ENCODE data around the gene TAF4. TPM values are rescaled to one million over a fixed set of nuclear protein-coding genes. Genes with fewer than 3 reads are reported as not detected.

Gene TAF4
- polyA plus RNA-seq, 1 donor from 2014 or later: 10.2 TPM

DNA sequence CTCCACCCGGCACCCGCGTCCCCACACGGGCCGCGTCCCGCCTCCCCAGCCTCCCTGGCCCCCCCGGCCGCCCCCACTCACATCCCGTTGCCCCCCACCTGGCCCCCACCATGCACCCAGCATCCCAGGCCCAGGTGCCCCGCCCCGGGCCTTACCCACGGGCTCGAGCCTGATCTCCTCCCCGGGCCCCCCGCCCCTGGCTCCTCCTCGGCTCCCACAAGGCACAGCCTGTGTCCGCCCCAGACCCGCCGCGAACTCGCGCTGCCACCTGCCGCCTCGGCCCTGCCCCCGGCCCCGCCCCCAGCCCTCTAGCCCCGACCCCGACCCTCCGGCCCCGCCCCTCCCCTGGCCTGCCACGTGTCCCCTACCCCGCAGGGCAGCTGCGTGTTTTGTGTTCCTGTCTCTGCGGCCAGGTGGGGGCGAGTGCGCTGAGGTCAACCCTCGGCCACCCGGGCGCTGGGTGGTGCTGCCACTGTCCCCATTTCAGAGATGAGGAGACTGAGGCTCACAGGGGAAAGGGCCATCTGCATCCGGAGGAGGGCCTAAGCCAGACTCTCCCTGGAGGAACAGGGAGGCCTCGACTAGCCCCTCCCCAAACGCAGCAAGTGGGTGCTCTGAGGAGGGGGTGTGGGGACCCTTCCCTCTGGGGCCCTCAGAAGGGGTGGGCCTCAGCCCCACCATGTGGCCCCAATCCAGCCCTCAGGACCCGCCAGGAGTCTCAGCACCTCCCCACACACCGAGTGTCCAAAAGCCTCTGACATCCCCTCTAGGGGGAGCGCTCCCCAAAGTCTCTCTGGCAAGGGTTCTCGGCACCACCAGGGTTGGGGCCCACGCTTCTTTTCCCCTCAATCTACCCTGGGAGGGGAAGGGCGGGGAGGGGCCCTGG is 99.8 kb downstream of the TAF4 start:
- H4K20me1 ChIP-seq (ENCODE audit: insufficient read depth): no peaks in the 10 kb centered on the region
- no peaks in the 10 kb centered on the region for H3K27me3 ChIP-seq (ENCODE audit: insufficient read depth, low read depth, low read length)
- no peak overlapping the region for H3K27ac ChIP-seq (ENCODE audit: low read length)
- TF ChIP-seq SMC3 (conservative IDR thresholded peaks at IDR 0.05; ENCODE audit: poor library complexity) (no peak), TAF1 (IDR thresholded peaks at IDR 0.05; ENCODE audit: low read depth) (no peak)
- H3K79me2 ChIP-seq (replicated peaks; ENCODE audit: insufficient read depth, low read length): no peaks in the 10 kb centered on the region
- no peaks in the 10 kb centered on the region for H3F3A ChIP-seq (ENCODE audit: insufficient read depth, low read length, poor library complexity, severe bottlenecking)
- H3K4me2 ChIP-seq (ENCODE audit: low read length): no peak overlapping the region
- H3K4me3 ChIP-seq (ENCODE audit: low read length): no peak overlapping the region
- no peaks in the 10 kb centered on the region for H3K9me3 ChIP-seq (ENCODE audit: low read length)
- H3K36me3 ChIP-seq (ENCODE audit: insufficient read depth, low read length): no peaks in the 10 kb centered on the region
- no peak overlapping the region for H3K9ac ChIP-seq (ENCODE audit: low read length)
- no peak overlapping the region for H2AFZ ChIP-seq (ENCODE audit: low read depth, low read length)
- H3K9me2 ChIP-seq (ENCODE audit: insufficient read depth, low read length): no peaks in the 10 kb centered on the region

DNA sequence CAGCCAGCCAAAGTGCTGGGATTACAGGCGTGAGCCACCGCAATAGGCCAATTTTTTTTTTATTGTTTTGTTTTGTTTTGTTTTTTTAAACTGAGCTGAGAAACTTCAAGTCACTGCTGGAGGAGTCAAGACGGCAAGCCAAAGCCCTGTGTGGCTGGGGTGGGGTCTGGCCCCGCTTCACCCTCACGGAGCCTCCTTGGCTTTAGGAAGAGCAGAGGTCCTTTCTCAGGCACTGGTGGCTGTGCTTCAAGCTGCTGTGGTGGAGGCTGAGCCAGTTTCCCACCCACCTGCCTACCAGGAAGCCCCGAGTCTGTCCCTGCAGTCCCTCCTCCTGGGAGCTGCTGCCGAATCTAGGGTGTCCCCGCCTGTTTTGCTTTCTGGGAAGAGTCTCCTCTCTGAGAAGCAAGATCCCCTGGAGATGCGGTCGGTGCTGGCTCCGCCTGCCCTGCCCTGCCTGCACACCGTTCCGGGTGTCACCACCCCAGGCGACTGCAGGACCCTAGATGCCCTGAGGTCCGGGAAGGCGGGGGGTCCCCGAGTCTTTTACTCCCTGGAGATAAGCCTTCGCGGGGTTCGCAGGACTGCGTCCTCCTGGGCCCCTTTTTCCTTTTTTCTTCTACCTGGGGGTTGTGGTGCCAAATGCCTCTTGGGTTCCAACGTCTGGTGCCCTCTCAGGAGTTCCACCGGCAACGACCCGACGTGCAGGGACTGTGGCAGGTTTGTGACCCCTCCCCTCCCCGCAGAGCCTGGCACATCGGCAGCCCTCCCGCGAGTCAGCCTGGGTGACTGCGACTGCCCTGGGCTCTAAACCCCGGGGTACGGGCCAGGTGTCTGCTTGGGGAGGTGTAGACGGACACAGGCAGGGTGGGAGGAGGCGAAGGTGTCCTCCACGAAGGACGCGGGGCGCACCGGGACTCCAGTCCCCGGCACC is 100.7 kb downstream of the TAF4 start:
- H3K27ac ChIP-seq (ENCODE audit: low read length): no peak overlapping the region
- no peaks in the 10 kb centered on the region for H3K9me3 ChIP-seq (ENCODE audit: low read length)
- H2AFZ ChIP-seq (ENCODE audit: low read depth, low read length): no peak overlapping the region
- no peaks in the 10 kb centered on the region for H3F3A ChIP-seq (ENCODE audit: insufficient read depth, low read length, poor library complexity, severe bottlenecking)
- H3K79me2 ChIP-seq (replicated peaks; ENCODE audit: insufficient read depth, low read length): no peaks in the 10 kb centered on the region
- no peak overlapping the region for H3K4me2 ChIP-seq (ENCODE audit: low read length)
- H4K20me1 ChIP-seq (ENCODE audit: insufficient read depth): no peaks in the 10 kb centered on the region
- H3K9ac ChIP-seq (ENCODE audit: low read length): no peak overlapping the region
- H3K9me2 ChIP-seq (ENCODE audit: insufficient read depth, low read length): no peaks in the 10 kb centered on the region
- no peak overlapping the region for H3K4me3 ChIP-seq (ENCODE audit: low read length)
- TF ChIP-seq EP300 (conservative IDR thresholded peaks at IDR 0.05; ENCODE audit: poor library complexity, severe bottlenecking): no peak
- TF ChIP-seq, protein P1, sequence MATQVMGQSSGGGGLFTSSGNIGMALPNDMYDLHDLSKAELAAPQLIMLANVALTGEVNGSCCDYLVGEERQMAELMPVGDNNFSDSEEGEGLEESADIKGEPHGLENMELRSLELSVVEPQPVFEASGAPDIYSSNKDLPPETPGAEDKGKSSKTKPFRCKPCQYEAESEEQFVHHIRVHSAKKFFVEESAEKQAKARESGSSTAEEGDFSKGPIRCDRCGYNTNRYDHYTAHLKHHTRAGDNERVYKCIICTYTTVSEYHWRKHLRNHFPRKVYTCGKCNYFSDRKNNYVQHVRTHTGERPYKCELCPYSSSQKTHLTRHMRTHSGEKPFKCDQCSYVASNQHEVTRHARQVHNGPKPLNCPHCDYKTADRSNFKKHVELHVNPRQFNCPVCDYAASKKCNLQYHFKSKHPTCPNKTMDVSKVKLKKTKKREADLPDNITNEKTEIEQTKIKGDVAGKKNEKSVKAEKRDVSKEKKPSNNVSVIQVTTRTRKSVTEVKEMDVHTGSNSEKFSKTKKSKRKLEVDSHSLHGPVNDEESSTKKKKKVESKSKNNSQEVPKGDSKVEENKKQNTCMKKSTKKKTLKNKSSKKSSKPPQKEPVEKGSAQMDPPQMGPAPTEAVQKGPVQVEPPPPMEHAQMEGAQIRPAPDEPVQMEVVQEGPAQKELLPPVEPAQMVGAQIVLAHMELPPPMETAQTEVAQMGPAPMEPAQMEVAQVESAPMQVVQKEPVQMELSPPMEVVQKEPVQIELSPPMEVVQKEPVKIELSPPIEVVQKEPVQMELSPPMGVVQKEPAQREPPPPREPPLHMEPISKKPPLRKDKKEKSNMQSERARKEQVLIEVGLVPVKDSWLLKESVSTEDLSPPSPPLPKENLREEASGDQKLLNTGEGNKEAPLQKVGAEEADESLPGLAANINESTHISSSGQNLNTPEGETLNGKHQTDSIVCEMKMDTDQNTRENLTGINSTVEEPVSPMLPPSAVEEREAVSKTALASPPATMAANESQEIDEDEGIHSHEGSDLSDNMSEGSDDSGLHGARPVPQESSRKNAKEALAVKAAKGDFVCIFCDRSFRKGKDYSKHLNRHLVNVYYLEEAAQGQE (IDR thresholded peaks at IDR 0.05; ENCODE audit: borderline replicate concordance): no peak
- TF ChIP-seq EZH2 (IDR thresholded peaks at IDR 0.05; ENCODE audit: borderline replicate concordance, insufficient read depth, low read length, poor library complexity, severe bottlenecking): no peak
- TF ChIP-seq POLR2AphosphoS5 (IDR thresholded peaks at IDR 0.05): no peak
- TF ChIP-seq SMC3 (conservative IDR thresholded peaks at IDR 0.05; ENCODE audit: poor library complexity): no peak
- TF ChIP-seq TAF1 (IDR thresholded peaks at IDR 0.05; ENCODE audit: low read depth): no peak
- TF ChIP-seq RAD21 (conservative IDR thresholded peaks at IDR 0.05): no peak
- TF ChIP-seq, protein P2, sequence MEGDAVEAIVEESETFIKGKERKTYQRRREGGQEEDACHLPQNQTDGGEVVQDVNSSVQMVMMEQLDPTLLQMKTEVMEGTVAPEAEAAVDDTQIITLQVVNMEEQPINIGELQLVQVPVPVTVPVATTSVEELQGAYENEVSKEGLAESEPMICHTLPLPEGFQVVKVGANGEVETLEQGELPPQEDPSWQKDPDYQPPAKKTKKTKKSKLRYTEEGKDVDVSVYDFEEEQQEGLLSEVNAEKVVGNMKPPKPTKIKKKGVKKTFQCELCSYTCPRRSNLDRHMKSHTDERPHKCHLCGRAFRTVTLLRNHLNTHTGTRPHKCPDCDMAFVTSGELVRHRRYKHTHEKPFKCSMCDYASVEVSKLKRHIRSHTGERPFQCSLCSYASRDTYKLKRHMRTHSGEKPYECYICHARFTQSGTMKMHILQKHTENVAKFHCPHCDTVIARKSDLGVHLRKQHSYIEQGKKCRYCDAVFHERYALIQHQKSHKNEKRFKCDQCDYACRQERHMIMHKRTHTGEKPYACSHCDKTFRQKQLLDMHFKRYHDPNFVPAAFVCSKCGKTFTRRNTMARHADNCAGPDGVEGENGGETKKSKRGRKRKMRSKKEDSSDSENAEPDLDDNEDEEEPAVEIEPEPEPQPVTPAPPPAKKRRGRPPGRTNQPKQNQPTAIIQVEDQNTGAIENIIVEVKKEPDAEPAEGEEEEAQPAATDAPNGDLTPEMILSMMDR (IDR thresholded peaks at IDR 0.05; ENCODE audit: poor library complexity, severe bottlenecking): no peak
- no peak for TF ChIP-seq MXI1 (conservative IDR thresholded peaks at IDR 0.05; ENCODE audit: poor library complexity, severe bottlenecking)
- no peaks in the 10 kb centered on the region for H3K36me3 ChIP-seq (ENCODE audit: insufficient read depth, low read length)
- no peaks in the 10 kb centered on the region for H3K27me3 ChIP-seq (ENCODE audit: insufficient read depth, low read depth, low read length)
